ENCODE measurements around the gene PKHD1.

GRCh38 chr6:51663525-51663924 lies 423.9 kb downstream of the PKHD1 start:
- no peak for TF ChIP-seq CTCF (IDR thresholded peaks at IDR 0.05)
- TF ChIP-seq POLR2A (IDR thresholded peaks at IDR 0.05), result no peak

Data from uterus (tissue), 2 donors.